Measurements from ENCODE around the gene UBE2D4.

DNA sequence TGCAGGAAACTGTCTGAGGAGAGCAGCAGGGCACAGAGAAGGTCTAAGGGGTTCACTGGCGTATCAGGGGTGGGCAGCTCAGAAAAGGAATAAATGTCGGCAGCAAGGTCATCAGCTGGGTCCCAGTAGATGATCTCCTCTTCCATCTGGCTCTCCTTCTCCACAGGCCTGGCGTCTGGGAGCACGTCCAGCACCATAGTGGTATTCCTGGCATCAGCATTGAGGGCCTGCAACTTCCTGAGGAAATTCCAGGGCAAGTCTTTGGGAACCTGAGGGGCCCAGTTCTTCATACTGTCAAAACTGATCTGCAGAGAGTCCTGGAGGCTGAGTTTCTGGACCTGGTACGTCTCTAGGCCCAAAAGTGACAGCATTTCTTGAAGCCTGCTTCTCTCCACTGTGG, 47.4 kb upstream of the UBE2D4 start:
- TF ChIP-seq, protein P1, sequence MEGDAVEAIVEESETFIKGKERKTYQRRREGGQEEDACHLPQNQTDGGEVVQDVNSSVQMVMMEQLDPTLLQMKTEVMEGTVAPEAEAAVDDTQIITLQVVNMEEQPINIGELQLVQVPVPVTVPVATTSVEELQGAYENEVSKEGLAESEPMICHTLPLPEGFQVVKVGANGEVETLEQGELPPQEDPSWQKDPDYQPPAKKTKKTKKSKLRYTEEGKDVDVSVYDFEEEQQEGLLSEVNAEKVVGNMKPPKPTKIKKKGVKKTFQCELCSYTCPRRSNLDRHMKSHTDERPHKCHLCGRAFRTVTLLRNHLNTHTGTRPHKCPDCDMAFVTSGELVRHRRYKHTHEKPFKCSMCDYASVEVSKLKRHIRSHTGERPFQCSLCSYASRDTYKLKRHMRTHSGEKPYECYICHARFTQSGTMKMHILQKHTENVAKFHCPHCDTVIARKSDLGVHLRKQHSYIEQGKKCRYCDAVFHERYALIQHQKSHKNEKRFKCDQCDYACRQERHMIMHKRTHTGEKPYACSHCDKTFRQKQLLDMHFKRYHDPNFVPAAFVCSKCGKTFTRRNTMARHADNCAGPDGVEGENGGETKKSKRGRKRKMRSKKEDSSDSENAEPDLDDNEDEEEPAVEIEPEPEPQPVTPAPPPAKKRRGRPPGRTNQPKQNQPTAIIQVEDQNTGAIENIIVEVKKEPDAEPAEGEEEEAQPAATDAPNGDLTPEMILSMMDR (IDR thresholded peaks at IDR 0.05) = no peak
- no peak for TF ChIP-seq POLR2A (IDR thresholded peaks at IDR 0.05)

Data from tibial nerve (tissue), 3 donors.